RCC 7860 (cell line): Measurements from ENCODE around the gene ZBTB16.
A peak's percentile ranks its signal among the peaks of the same experiment; 100 is the strongest.

ENCODE experiments used
- DNase-seq: peaks from one replicate; pipeline ENCODE4 v3.0.0-alpha.2; 2015; ENCODE audit warnings: low spot score
- FAIRE-seq: peaks from 2 replicates; lab custom pipeline; 2012; peaks lifted over from hg19 to GRCh38; lab: Jason Lieb, UNC

Gene ZBTB16

DNA sequence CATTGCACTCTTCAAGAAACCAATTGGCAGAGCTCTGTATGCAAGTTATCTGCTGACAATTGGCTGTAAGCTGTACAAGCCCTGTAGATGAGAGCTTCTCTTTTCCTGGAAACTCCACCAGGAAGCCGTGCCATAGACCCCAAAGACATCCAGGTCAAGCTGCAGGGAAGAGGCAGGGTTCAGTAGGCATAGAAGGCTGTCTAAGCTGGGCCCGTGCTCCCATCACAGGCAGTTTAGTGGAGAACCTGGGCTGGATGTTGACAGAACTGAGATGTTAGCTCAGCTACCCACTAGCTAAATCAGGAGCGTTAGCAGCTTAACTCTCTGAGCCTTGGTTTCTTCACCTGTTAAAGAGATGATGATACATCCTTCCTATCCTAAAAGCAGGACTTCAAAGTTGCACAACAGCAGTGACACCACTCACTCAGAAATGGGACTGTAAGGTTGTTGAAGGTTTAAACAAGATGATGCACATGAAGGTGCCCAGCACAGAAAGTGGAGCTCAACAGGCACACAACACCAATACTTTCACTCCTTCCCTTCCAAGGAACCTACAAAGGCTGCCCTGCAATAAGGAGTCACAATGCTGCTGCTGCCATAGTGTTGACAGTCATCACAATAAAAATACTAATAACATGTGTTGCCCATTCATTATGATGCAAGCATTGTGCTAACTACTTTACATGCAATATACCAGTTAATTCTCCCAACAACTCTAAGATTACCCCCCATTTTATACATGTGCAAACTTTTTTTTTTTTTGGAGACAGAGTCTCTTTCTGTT lies 115.4 kb downstream of the ZBTB16 start:
- FAIRE-seq (no peak), DNase-seq (no peak)

DNA sequence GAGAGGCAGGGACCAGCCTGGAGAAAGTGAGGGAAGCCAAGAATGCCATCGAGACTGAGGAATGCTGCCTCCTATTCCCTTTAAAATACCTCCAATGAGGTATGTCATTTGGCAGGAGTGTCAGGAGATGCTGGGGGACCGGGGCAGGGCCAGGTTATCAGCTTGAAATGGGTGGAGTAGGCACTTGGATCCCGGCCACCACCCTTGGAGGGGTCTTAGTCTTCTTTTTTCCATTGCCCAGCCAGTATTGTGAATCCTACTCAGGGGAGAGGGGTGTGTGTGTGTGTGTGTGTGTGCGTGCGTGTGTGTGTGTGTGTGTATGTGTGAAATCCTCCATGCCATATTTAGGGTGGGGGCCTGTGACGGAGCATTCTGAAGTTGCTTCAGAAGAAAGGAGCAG lies 116.2 kb downstream of the ZBTB16 start:
- DNase-seq (no peak), FAIRE-seq (no peak)

DNA sequence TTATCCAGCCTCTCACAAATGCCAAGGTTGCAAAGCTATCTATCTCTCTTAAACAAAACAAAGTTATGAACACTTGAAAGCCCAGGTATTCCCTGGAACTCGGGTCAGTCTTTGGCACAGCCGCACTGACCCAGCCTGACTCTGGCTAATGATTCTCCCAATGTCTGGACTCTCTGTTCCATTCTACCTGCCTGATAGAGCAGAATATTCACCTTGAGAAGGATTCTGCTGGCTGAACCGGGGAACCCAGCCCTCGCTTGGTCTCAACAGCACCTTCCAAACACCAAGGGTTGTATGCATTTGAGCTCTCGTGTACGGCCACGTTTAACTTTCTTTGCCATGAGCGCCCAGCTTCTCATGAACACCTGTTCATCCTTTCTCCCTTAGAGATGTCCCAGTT lies 116.8 kb downstream of the ZBTB16 start:
- FAIRE-seq: no peak
- no peak for DNase-seq

DNA sequence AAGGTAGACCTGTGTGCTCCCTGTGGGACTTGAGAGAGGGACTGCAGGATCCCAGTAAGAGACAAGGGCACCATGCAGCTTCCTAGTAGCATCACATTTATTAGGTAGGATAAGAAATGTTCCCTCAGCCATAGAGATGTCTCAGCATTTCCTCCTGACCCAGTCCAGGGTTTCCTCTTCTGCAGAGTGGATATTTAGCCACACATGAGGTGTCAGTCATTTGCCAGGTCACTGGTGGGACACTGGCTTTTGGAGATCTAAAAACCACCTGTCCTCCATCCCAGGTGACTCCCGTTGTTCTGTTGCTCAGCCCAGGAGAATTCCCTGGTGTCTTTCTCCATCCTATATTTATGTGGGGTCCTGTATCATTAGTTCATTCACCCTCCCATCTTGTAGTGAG lies 119.1 kb downstream of the ZBTB16 start:
- FAIRE-seq (no peak), DNase-seq (no peak)

DNA sequence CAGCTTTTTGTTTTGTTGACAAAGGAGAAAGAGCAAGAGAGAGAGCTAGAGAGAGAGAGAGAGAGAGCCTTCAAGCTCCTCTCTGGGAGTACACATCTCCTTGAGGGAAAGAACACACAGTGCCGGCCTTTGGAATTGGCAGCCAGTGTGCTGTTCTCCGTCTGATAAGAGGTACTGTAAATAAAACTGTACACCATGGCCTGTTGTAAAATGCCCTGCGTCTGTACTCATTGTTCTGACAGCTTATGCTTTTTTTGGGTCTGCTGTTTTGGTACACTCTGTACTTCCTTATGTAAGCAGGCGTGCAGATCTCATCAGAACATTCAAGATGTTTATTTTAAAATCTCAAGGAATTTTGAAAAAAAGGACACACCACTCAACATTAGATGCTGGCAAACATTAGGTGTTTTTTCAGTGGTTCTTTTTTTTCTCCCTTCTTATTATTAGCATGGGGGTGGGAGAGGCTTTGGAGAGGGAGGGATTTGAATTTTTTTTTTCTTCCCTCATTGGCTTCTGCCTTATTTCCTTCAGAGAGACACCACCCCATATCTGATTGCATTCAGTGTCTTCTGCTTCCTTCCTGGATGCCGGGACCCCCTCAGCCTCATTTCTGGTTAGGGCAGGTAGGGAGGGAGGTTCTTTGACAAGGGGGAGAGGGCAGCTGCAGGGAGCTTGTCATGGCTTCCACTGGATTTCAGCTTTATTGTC lies 119.9 kb downstream of the ZBTB16 start:
- DNase-seq: no peak
- FAIRE-seq: no peak

DNA sequence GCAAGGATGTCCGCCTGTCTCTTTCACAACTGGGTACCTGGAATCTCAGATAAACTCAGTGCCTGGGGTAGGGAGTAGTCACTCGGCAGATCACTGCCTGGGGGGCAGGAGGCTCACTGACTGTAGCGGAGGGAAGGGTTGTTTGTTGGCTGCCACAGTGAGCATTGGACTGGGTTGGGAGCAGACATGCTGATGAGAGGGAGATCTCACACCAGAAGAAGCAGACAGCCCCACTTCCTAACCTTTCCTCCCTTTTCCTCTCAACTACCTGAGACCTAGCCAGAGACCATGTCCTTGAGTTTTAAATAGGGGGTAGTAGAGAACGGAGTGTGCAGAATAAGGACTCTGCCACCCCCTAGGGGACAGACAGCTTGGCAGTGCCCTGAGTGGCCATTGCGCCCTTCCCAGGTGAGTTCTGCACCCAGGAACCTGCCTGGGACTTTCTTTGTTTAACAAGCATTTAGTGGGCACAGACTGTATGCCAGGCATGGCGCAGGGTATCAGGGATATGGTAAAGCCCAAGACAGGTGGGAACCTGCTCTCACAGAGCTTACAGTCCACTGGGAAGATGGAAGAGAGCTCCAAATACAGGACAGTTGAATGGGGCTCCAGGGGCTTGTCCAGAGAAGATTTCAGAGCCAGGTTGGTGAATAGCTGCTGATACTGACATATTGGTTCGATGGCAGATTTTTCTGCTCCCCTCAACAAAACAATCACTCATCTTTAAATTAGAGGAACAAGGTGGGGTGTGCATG lies 121.0 kb downstream of the ZBTB16 start:
- DNase-seq (peak; percentile 30), FAIRE-seq (no peak)

DNA sequence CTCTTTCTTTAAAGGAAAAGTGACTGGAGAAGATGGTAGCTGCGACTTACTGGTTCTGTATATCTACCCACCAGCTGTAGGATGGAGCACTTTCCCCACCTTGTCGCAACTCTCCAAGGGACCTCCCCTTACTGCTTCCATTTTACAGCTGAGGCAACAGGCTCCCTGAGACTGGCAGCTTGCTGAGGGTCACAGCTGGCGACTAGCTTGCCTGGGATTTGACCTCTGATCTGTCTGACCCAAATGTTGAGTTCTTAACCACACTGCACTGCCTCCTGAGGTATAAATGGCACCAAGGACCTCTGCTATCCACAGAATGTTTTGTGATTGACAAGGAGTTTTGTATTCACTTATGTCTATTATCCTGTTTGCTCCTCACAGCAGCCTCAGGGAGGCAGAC lies 121.7 kb downstream of the ZBTB16 start:
- no peak for FAIRE-seq
- no peak for DNase-seq

DNA sequence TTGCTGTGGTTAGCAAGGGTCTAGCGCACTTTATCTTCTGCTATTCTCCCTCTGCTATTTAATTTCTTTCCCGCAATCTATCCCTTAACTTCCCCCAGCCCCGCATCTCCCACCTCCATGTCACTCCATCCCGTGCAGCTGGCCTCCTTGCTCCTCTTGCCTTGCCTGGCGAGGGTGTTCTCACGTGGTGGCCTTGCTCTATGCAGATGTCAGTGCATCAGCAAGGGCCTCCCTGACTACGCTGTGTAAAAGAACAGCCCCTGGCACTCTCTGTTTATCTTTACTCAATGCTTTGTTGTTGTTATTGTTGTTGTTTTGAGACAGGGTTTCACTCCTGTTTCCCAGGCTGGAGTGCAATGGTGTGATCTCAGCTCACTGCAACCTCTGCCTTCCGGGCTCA lies 122.2 kb downstream of the ZBTB16 start:
- no peak for DNase-seq
- no peak for FAIRE-seq

DNA sequence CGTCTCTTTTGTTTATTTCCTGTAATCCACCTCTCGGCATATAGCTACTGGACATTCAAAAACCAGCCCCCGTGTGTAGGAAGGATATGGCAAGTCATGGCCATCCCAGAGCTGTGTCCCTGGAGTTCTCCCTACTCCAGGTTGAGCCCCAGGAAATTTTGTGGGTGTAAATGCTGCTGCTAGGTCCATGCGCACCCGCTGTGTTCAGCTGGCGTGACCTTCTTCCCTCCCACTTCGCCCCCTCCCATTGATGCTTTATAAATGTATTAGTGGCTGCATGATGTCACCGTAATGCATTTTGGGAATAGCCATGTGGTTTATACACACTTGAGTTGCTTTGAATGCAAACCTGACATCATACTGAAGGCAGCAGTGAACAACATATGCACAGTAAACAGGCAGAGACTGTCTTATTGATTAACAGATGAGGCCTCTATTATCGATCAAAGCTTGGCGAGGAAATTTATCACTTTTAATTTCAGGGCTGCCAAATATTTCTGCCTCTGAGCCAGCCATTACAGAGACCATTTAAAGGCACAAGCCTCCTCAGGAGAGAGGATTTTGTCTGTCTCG lies 123.0 kb downstream of the ZBTB16 start:
- no peak for DNase-seq

DNA sequence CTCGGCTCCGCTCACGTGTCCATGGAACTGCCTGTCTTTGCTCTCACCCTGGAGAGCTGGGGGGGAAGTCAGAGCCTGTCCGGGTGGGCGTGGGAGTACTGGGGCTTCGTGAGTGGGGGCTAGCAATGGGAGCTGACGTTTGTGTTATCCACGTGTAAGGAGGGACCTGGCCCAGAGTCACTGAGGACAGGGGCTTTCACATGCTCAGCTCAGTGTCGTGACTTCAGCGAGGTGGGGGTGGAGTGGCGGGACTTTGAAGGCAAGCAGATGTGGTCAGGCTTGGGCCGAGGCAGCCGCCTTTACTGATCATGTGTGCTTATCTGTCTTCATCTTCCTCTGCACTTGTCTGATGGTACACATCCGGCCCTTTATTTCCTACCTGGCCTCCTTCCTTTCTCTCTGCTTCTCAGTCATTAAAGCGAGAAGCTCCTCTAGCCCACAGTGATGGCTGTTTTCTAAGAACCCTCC lies 123.6 kb downstream of the ZBTB16 start:
- FAIRE-seq: no peak
- DNase-seq: no peak

More for the DNA sequence above, 123.0 kb downstream of the ZBTB16 start:
- FAIRE-seq: no peak

DNA sequence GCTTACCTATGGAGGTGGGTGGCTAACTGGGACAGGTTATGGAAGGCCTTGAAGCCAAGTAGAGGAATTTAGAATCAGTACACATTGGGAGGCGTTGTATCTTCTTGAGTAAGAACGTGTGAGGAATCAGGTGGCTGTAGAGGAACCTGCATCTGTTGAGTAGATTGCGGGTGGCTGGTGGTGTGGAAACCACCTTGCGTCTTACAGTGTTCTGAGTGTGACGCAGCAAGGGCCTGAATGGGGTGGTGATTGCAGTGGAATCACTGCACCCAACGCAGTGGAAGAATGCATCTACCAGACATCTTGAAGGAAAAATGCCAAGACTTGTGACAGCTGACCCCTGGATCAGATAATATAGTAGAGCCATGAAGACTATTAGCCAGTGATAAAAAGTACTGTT lies 125.9 kb downstream of the ZBTB16 start:
- DNase-seq: no peak
- FAIRE-seq: no peak

DNA sequence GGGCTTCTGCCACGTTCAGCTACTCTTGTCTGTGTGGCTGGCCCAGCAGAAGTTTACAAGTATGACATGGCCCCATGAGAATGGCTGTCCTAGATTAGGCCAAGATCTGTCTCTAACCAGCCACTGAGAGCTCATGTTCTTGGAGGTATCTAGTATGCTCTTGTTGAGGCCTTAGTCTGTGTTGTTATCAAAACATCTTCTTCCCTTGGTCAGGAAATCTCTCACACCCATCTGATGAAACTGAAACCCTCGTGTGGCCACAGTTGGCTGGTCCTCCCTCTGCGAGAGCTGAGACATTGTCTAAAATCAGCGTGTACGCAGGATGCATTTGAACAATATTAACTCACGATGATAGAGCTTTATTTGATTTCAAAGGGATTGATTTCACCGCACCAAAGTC lies 127.7 kb downstream of the ZBTB16 start:
- FAIRE-seq: no peak

DNA sequence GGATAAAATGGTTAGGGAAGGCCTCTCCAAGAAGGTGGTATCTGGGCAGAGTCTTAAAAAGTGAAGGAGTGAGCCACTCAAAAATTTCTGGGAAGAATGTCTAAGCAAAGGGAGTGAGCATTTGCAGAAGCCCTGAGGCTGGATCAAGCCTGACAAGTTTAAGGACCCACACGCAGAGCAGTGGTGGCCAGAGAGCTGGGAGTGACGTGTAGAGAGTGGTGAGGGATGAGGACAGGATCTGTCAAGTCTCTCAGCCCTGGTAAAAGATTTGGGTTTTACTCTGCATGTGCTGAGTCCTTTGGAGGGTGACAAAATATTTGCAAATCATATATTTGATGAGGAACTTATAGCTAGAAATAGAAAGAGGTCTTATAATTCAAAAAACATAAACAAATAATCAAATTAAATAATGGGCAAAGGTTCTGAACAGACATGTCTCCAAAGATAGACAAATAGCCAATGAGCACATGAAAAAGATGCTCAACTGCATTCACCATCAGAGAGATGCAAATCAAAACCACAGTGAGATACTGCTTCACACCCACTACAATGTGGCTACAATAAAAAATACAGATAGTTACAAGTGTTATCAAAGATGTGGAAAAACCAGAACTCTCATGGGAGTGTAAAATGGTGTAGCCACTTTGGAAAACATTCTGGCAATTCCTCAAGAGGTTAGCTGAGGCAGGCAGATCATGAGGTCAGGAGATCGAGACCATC lies 129.5 kb downstream of the ZBTB16 start:
- DNase-seq: no peak
- no peak for FAIRE-seq

More for the DNA sequence above, 127.7 kb downstream of the ZBTB16 start:
- no peak for DNase-seq

DNA sequence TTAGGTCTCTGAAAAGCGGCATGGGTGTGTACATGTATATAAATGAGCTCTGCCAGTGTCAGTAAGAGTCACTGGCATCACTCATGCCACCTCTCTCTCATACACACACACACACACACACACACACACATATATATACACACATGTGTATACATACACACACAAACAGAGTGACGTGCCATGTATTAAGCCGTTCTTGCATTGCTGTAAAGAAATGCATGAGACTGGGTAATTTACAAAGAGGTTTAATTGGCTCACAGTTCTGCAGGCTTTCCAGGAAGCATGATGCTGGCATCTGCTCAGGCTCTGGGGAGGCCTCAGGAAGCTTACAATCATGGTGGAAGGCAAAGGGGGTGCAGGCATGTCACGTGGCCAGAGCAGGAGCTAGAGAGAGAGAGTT lies 131.1 kb downstream of the ZBTB16 start:
- DNase-seq: no peak
- no peak for FAIRE-seq

DNA sequence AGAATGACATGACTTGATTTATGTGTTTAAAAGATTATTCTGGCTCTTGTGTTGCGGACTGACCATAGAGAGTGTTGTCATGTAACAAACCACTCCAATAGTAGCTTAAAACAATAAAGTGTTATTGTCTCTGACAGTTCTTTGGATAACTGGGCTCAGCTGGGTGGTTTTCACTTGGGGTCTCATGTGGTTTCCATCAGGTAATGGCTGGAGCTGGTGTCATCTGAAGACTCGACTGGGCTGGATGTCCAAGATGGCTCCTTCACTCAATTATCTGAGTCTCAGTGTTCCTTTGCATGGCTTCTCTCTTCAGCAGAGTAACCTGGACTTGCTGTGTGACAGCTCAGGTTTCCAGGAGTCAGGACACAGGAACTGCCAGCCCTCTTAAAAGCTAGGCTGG lies 132.4 kb downstream of the ZBTB16 start:
- DNase-seq (no peak), FAIRE-seq (no peak)

DNA sequence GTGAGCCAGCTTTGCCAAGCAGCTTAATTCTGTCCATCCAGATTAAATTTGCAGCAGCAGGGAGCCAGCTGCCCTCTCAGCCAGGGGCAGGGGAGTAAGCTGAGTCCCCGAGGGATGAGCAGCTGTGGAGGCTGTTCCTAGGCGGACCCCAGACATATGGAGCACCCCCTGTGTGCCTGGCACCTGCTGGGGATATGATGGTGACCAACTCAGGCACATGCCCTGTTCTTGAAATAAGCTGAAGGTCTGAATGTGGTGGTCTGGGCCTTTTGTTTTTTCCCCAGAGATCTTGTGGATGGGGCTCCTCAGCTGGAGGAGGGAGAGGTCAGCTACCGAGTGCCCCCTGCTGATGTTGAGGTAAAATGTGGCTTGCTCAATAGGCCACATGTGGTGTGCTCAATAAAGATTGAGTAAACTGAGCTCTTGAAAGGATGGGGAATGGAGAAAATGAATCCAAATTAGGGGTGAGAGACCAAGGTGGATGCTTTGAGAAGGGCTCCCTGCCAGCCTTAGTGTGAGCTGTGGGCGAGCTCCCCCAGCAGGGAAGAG lies 133.4 kb downstream of the ZBTB16 start:
- FAIRE-seq (no peak), DNase-seq (no peak)

DNA sequence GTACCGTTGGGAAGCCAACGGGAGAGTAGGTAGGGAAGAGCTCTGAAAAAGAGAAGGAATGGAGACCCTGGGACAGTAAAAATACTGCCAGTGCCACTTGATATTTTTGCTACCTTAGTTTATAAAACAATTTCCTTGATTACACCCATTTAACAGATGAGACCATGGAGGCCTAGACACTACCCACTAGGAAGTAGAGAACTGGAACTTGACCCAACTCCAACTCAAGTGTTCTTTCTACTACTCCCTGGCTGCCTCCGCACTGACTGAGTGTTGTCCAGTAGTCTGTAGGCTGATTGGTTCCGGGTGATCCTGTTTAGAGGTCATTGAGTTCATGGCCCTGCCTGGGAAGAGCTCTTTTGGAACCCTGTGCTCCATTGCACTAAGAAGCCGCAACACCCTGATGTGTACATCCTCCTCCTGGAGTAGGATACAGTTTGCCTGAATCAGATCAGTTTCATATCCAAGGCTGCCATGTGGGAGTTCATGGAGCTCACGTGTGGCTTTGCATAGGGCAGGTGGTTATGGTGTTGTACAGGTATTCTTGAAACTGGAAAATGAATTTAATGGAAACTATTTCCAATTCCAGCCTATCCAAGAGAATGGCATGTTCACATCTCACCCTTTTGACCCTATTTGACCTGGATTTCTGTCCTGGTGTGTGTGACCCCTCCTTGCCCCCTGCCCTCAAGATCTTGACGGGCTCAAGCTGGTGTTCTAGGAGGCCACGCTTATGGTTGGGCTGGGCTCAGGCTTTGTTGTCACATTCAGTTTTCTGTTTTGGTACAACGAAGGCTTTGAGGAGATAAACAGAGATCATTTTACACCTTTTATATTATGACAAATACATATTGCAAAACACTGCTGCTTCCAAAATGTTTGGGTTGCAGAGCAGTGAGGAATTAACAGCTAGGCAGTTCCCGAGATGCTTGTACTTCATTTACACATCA lies 134.5 kb downstream of the ZBTB16 start:
- DNase-seq (no peak), FAIRE-seq (no peak)

DNA sequence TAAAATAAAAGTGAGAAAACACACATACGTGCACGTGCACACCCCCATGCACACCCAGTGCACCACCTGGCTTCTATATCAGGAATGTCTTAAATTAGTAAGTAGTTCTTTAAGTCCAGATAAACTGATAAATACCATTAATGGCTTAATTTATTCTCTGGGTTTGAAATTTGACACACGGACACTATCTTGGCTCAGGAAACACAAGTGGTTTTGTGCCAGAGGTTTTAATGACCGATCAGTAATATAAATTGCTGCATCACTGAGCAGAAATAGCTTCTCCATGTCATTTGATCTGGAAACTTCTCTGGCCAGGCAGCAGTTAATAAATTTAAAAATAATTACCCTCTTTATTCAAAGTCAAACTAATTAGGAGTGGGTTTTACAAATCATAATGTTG lies 135.2 kb downstream of the ZBTB16 start:
- no peak for FAIRE-seq

DNA sequence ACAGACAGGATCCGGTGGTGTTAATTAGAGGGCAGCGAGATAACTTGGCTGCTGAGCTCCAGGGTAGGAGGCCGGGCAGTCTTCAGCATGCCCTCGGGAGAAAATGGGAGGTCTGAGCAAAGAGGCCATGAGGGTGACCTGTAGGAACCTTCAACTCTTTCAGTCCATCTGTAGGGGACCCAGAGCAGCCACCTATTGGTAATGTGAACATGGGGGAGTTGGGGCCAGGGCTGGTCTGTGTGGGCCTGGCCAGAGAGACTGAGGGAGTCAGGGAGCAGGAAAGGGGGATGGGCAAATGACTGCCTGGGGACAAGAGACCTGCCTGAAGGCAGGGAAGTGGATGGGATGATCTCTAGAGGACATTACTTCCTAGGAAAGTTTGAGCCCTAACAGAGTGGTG lies 135.6 kb downstream of the ZBTB16 start:
- FAIRE-seq: no peak

More for the DNA sequence above, 135.2 kb downstream of the ZBTB16 start:
- no peak for DNase-seq

More for the DNA sequence above, 135.6 kb downstream of the ZBTB16 start:
- no peak for DNase-seq
